SU-DHL-6 (cell line): ENCODE data around the gene KCNQ1OT1.

Experiments used
- H2AFZ ChIP-seq: fragments of 200-600 bp; sonication (generic); 2 replicates; pipeline ENCODE4 v1.6.1; 2014; ENCODE audit warnings: low read depth, mild to moderate bottlenecking, moderate library complexity, mixed read lengths, antibody characterized with exemption, low read length; ENCODE audit not compliant: severe bottlenecking
- H3F3A ChIP-seq: fragments of 200-600 bp; shearing (Covaris generic); 2 replicates; pipeline ENCODE4 v1.6.0; 2016; ENCODE audit warnings: antibody characterized with exemption, mild to moderate bottlenecking; ENCODE audit not compliant: insufficient read depth
- H3K27ac ChIP-seq: fragments of 200-600 bp; sonication (generic); 2 replicates; pipeline ENCODE4 v1.5.1; 2016; ENCODE audit warnings: low read depth, mild to moderate bottlenecking, low read length, moderate library complexity, mixed read lengths
- H3K27me3 ChIP-seq: fragments of 200-600 bp; sonication (generic), shearing (Covaris generic); 2 replicates; pipeline ENCODE4 v1.6.0; 2014; ENCODE audit warnings: mild to moderate bottlenecking, low read length
- H3K36me3 ChIP-seq: fragments of 200-600 bp; sonication (generic); 2 replicates; pipeline ENCODE4 v1.6.1; 2014; ENCODE audit warnings: mild to moderate bottlenecking, low read length, mixed read lengths
- H3K4me2 ChIP-seq: fragments of 300-600, 200-600 bp; shearing (Covaris generic), sonication (generic); 2 replicates; pipeline ENCODE4 v1.6.0; 2014; ENCODE audit warnings: low read length, low read depth, mild to moderate bottlenecking; ENCODE audit not compliant: poor library complexity, severe bottlenecking
- H3K4me3 ChIP-seq: fragments of 200-600 bp; sonication (generic); 2 replicates; pipeline ENCODE4 v1.5.1; 2014; ENCODE audit warnings: antibody characterized with exemption, low read length, mild to moderate bottlenecking, mixed read lengths; ENCODE audit not compliant: insufficient read depth, poor library complexity, severe bottlenecking
- H3K79me2 ChIP-seq: fragments of 200-600 bp; sonication (generic); 2 replicates; pipeline ENCODE4 v1.6.1; 2014; ENCODE audit warnings: mild to moderate bottlenecking, low read length, moderate library complexity; ENCODE audit not compliant: insufficient read depth
- H3K9ac ChIP-seq: fragments of 200-600 bp; sonication (generic); 2 replicates; pipeline ENCODE4 v1.7.0; 2014; ENCODE audit warnings: mild to moderate bottlenecking, low read length
- H3K9me2 ChIP-seq: fragments of 200-600 bp; sonication (generic); replicated peaks from 2 replicates; pipeline ENCODE4 v1.6.1; 2014; ENCODE audit warnings: low read length; ENCODE audit not compliant: insufficient read depth
- H3K9me3 ChIP-seq: fragments of 200-600 bp; sonication (generic); 2 replicates; pipeline ENCODE4 v1.6.1; 2014; ENCODE audit warnings: low read length, mixed read lengths; ENCODE audit not compliant: insufficient read depth
- H4K20me1 ChIP-seq: fragments of 200-600 bp; sonication (generic); 2 replicates; pipeline ENCODE4 v1.6.1; 2014; ENCODE audit warnings: low read depth, mild to moderate bottlenecking, antibody characterized with exemption, low read length, moderate library complexity, mixed read lengths
- CTCF ChIP-seq: fragments of 200-600 bp; sonication (generic); IDR thresholded peaks from one replicate; pipeline ENCODE4 v1.5.1; 2017; ENCODE audit warnings: antibody characterized with exemption, mild to moderate bottlenecking, low read length, moderate library complexity; ENCODE audit not compliant: insufficient read depth, poor library complexity, severe bottlenecking
- EZH2phosphoT487 ChIP-seq: fragments of 200-600 bp; sonication (generic), shearing (Covaris generic); conservative IDR thresholded peaks from 2 replicates; pipeline ENCODE4 v1.6.1; 2018; ENCODE audit warnings: mild to moderate bottlenecking, antibody characterized with exemption, low read length, moderate library complexity, mixed read lengths

Gene KCNQ1OT1

GRCh38 chr11:2582351-2582945 lies 117.3 kb downstream of the KCNQ1OT1 start:
- Histone ChIP-seq H3F3A (no peaks in the 10 kb centered on the region), H4K20me1 (no peaks in the 10 kb centered on the region), H3K27me3 (no peaks in the 10 kb centered on the region), H3K36me3 (no peaks in the 10 kb centered on the region), H3K4me2 (no peak overlapping the region), H2AFZ (no peak overlapping the region), H3K9me3 (no peaks in the 10 kb centered on the region), H3K27ac (no peak overlapping the region), H3K9ac (no peak overlapping the region), H3K4me3 (no peak overlapping the region), H3K9me2 (no peaks in the 10 kb centered on the region), H3K79me2 (no peaks in the 10 kb centered on the region)
- TF ChIP-seq EZH2phosphoT487: no peak
- TF ChIP-seq CTCF: no peak

- no peaks in the 10 kb centered on the region for H3K79me2 ChIP-seq
- no peaks in the 10 kb centered on the region for H3K27me3 ChIP-seq
- H3K4me2 ChIP-seq: no peak overlapping the region
- no peaks in the 10 kb centered on the region for H3K9me3 ChIP-seq
- no peak for TF ChIP-seq EZH2phosphoT487
- no peak for TF ChIP-seq CTCF
- no peak overlapping the region for H3K4me3 ChIP-seq
- H3K9ac ChIP-seq: no peak overlapping the region
- H4K20me1 ChIP-seq: no peaks in the 10 kb centered on the region
- no peaks in the 10 kb centered on the region for H3F3A ChIP-seq
- H2AFZ ChIP-seq: no peak overlapping the region
- H3K36me3 ChIP-seq: no peaks in the 10 kb centered on the region
- H3K27ac ChIP-seq: no peak overlapping the region
- H3K9me2 ChIP-seq: no peaks in the 10 kb centered on the region
Measured at GRCh38 chr11:2581931-2582350, 117.9 kb downstream of the KCNQ1OT1 start.

GRCh38 chr11:2581151-2581930 lies 118.5 kb downstream of the KCNQ1OT1 start:
- Histone ChIP-seq H3K79me2 (no peaks in the 10 kb centered on the region), H3K9ac (no peak overlapping the region), H3K9me2 (no peaks in the 10 kb centered on the region), H3F3A (no peaks in the 10 kb centered on the region), H3K27me3 (no peaks in the 10 kb centered on the region), H3K4me2 (no peak overlapping the region), H3K36me3 (no peaks in the 10 kb centered on the region), H3K4me3 (no peak overlapping the region), H4K20me1 (no peaks in the 10 kb centered on the region), H3K27ac (no peak overlapping the region), H3K9me3 (no peaks in the 10 kb centered on the region), H2AFZ (no peak overlapping the region)
- TF ChIP-seq CTCF (no peak), EZH2phosphoT487 (no peak)
